Glomerular visceral epithelial cell (primary cell): Measurements from ENCODE around the gene FBXL14.

Source experiments
- DNase-seq: peaks from one replicate; pipeline ENCODE4 v3.0.0-alpha.2; 2016; ENCODE audit errors: extremely low spot score

Gene FBXL14

GRCh38 chr12:1533602-1534304 is 60.6 kb downstream of the FBXL14 start:
- peak; percentile 78 for DNase-seq

DNA sequence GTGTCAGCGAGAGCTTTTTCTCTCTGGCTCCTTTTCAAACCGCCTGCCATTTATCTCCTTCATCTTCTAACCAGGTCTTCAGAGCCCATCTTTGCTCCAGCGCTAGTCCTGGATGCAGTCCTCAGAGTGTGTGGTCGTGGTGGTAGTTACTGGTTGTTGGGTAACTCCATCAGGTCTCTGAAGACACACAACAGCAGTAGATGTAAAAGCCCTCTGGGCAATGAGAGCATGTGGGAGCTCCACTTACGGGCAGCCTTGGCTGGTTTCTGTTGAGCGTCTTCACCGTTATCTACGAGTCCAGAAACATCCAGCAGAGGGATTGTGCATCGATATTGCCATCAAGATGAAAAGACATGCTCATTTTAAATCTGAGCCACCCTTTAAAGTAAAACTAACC is 61.2 kb downstream of the FBXL14 start:
- no peak for DNase-seq

DNA sequence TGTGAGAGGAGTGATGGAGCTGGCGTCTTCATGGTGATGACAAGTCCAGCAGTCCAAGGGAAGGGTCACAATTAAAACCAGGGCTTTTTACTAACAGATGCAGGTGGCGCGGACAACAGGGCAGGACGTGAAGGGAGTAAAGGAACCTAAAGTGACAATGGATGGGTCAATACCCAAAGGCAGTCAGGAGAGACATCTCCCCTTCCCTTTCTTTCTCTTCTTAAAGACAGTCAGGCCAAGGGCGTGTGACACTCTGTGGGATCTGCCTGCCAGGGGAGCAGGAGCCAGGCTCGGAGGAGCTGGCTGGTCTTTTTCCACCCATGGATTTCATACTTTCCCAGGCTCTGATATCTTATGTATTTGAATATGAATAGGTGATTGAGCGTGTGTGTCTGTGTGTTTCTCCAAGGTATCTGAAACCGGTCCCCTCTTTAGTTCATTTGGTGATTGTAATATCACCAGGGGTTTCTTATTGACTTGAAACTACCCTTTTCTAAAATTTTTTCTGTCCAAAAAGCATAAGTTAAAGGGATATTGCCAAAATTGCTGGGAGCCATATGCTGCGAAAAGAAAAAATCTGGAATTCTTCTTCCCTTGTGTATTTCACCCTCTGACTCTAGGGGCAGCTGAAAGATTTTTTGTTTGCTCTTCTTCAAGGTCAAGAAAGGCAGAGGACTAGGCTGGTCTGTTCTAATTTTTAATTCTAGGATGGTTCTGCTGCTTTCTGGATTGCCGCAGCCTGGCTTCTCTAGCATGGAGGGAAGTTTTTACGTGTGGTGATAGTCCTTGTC is 61.8 kb downstream of the FBXL14 start:
- DNase-seq, result no peak

GRCh38 chr12:1531654-1532374 is 62.6 kb downstream of the FBXL14 start:
- DNase-seq, result no peak

- DNase-seq, result no peak
Observed at GRCh38 chr12:1531153-1531653, 63.2 kb downstream of the FBXL14 start.

GRCh38 chr12:1530592-1531152 is 63.7 kb downstream of the FBXL14 start:
- no peak for DNase-seq

GRCh38 chr12:1529862-1530591 is 64.4 kb downstream of the FBXL14 start:
- peak; percentile 49 for DNase-seq

DNA sequence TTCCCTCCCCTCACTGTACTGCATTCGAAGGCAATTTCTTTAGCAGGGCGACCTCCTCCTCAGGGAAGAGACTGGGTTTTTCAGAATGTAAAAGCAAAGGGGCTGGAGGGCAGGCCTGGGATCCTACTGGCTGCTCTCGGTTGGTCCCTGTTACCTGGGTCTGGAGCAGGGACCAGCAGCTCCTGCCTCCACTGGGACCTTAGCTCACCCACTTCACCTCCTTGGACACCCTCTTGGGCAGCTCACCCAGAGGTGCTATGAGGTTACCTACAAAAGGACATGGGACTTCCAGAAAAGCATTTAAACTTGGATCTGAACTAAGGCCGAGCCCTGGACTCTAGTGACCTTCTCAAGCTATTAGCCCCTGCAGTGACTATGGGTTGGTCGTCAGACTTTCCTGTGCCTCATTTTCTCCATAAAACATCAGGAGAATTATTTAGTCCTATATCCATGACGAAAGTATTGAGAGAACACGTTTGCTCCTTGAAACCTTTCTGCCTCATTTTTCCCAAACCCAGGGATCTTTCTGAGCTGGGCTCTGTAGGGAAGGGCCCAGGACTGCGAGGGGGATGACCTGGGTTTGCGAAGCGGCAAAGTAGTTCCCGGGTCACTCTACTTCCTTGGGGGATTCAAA is 65.0 kb downstream of the FBXL14 start:
- DNase-seq, result no peak

DNA sequence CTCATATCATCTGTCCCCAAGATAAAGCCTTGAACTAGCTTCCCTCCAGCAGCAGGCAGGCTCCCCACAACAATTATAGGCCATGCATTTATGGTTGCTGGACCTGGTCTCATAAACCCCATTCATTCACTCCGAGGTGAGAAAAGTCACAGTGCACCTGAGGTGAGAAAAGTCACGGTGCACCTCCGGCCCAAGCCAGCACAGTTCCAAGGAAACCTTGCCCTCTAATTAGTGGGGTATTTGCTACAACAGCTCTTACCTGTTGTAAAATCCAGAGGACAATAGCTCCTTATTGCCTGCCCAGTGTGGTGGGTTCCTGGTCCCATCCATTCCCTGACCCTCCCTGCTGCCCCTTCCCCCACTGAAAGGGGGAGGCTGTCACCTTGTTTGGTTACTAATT is 65.6 kb downstream of the FBXL14 start:
- DNase-seq, result no peak

GRCh38 chr12:1527789-1528188 is 66.6 kb downstream of the FBXL14 start:
- peak; percentile 84 for DNase-seq

DNA sequence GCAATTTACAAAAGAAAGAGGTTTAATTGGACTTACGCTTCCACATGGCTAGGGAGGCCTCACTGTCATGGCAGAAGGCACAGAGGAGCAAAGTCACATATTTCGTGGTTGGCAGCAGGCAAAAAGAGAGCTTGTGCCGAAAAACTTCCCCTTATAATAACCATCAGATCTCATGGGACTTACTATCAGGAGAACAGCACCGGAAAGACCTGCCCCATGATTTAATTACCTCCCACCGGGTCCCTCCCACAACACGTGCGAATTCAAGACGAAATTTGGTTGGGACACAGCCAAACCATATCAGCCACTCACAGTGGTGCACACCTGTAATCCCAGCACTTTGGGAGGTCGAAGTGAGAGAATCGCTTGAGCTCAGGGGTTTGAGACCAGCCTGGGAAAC is 68.5 kb downstream of the FBXL14 start:
- DNase-seq, result no peak

GRCh38 chr12:1523558-1524050 is 70.8 kb downstream of the FBXL14 start:
- no peak for DNase-seq

GRCh38 chr12:1523046-1523445 is 71.3 kb downstream of the FBXL14 start:
- no peak for DNase-seq

GRCh38 chr12:1519642-1520041 is 74.7 kb downstream of the FBXL14 start:
- no peak for DNase-seq

GRCh38 chr12:1518591-1519516 is 75.5 kb downstream of the FBXL14 start:
- peak; percentile 86 for DNase-seq

DNA sequence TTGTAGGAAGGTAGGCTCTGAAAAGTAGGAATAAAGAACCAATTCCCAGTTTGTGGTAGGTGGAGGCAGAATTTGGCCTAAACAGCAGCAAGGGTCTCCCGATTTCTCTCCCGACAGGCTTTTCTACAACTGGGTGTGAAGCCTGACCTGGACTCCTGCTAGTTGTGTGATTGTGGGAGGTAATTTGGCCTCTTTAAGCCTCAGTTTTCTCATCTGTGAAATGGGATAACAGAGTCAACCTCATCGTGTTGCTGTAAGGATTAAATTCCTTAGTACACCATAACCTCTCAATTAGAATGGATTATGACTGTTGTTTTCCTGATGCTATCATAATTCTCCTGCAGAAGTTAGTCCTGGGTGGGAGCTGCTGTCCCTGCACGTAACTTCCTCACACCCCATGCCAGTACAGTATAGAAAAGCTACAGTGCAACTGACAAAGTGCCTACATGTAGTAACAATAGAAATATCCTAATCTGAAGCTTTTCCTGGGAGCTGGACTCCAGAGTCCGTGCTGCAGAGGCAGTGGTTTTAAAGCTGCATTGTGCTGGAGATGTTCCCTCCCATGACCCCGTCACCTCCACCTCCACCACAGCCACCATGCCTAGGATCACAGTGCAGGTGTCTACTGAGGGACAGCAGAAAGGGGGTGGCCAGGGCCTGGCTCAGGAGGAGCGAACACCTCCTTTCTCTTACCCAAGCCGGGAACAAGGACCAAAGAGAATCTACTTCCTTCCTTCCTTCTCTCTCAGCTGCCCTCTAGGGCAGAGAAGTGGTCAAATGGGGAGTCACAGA is 76.5 kb downstream of the FBXL14 start:
- DNase-seq, result no peak

DNA sequence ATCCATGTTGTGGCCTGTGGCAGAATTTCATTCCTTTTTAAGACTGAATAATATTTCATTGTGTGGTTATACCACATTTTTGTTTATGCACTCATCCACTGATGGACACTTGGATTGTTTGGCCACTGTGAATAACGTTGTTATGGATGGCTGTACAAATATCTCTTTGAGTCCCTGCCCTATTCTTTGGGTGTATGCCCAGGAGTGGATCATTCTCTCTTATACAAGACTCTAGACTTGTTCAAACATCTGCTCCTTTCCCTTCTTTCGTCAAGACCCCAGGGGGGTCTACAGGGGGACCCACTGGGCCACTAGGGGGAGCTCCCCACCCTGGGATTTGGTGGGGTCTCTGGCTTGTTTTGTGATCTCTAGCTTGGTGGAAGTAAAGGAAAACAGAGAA is 77.4 kb downstream of the FBXL14 start:
- no peak for DNase-seq
